ENCODE data around the gene WDR1. TPM values are rescaled to one million over a fixed set of nuclear protein-coding genes. Genes with fewer than 3 reads are reported as not detected.

Gene WDR1
- total RNA-seq, 2 donors from 2014 or later, result 437 to 476 TPM

GRCh38 chr4:10069075-10069642 is 47.4 kb downstream of the WDR1 start:
- intact Hi-C loops (cut with DNase I), result no loop called here
- Histone ChIP-seq H3K9ac (ENCODE audit: low read depth in 2 of 2, low read length in 2 of 2) (no peak overlapping the region), H3K4me3 (no peak overlapping the region), H3K27ac (no peak overlapping the region), H3K27me3 (no peaks in the 10 kb centered on the region), H3K9me3 (no peaks in the 10 kb centered on the region), H3K36me3 (no peaks in the 10 kb centered on the region), H3K4me1 (no peaks in the 10 kb centered on the region)
- TF ChIP-seq CTCF (IDR thresholded peaks at IDR 0.05), result no peak
- DNase-seq, result no peak

- Histone ChIP-seq H3K9me3 (no peaks in the 10 kb centered on the region), H3K36me3 (no peaks in the 10 kb centered on the region), H3K27me3 (no peaks in the 10 kb centered on the region), H3K4me1 (no peaks in the 10 kb centered on the region), H3K27ac (no peak overlapping the region), H3K9ac (ENCODE audit: low read depth in 2 of 2, low read length in 2 of 2) (no peak overlapping the region), H3K4me3 (no peak overlapping the region)
- DNase-seq, result no peak
- intact Hi-C loops (cut with DNase I), result no loop called here
- TF ChIP-seq CTCF (IDR thresholded peaks at IDR 0.05), result no peak
Observed at GRCh38 chr4:10066670-10067651, 49.6 kb downstream of the WDR1 start.

- no peak for TF ChIP-seq CTCF (IDR thresholded peaks at IDR 0.05)
- H3K27ac ChIP-seq, result no peak overlapping the region
- H3K27me3 ChIP-seq, result no peaks in the 10 kb centered on the region
- no peaks in the 10 kb centered on the region for H3K36me3 ChIP-seq
- DNase-seq, result no peak
- intact Hi-C loops (cut with DNase I), result no loop called here
- no peaks in the 10 kb centered on the region for H3K4me1 ChIP-seq
- no peaks in the 10 kb centered on the region for H3K9me3 ChIP-seq
- no peak overlapping the region for H3K4me3 ChIP-seq
- H3K9ac ChIP-seq (ENCODE audit: low read depth in 2 of 2, low read length in 2 of 2), result no peak overlapping the region
Observed at GRCh38 chr4:10066206-10066605, 50.4 kb downstream of the WDR1 start.

GRCh38 chr4:10063544-10064300 is 52.9 kb downstream of the WDR1 start:
- no peaks in the 10 kb centered on the region for H3K4me1 ChIP-seq
- intact Hi-C loops (cut with DNase I), result no loop called here
- no peak for TF ChIP-seq CTCF (IDR thresholded peaks at IDR 0.05)
- no peak overlapping the region for H3K9ac ChIP-seq (ENCODE audit: low read depth in 2 of 2, low read length in 2 of 2)
- H3K36me3 ChIP-seq, result no peaks in the 10 kb centered on the region
- no peak for DNase-seq
- H3K4me3 ChIP-seq, result no peak overlapping the region
- H3K27me3 ChIP-seq, result no peaks in the 10 kb centered on the region
- H3K27ac ChIP-seq, result no peak overlapping the region
- H3K9me3 ChIP-seq, result no peaks in the 10 kb centered on the region

GRCh38 chr4:10061650-10062415 is 54.8 kb downstream of the WDR1 start:
- Histone ChIP-seq H3K27me3 (no peaks in the 10 kb centered on the region), H3K4me3 (no peak overlapping the region), H3K4me1 (no peaks in the 10 kb centered on the region), H3K9ac (ENCODE audit: low read depth in 2 of 2, low read length in 2 of 2) (no peak overlapping the region), H3K9me3 (no peaks in the 10 kb centered on the region), H3K27ac (no peak overlapping the region), H3K36me3 (no peaks in the 10 kb centered on the region)
- DNase-seq, result no peak
- intact Hi-C loops (cut with DNase I), result no loop called here
- TF ChIP-seq CTCF (IDR thresholded peaks at IDR 0.05), result no peak

Data from colonic mucosa (tissue), 4 donors.